ENCODE data around the gene ITSN2. TPM values are rescaled to one million over a fixed set of nuclear protein-coding genes. Genes with fewer than 3 reads are reported as not detected.

ITSN2 gene
- total and polyA plus RNA-seq, 2 donors (not counting 1 experiment from before 2014, with no cell fraction given) = 23.1 to 43.4 TPM

GRCh38 chr2:24394998-24395397 is 34.7 kb upstream of the ITSN2 start:
- no peak overlapping the region for H3K4me3 ChIP-seq (replicated peaks in 1 of 4; ENCODE audit: control extremely low read depth in 1 of 4, insufficient read depth in 1 of 4, low read depth in 3 of 4, low read length in 4 of 4)
- no peaks in the 10 kb centered on the region for H3K27me3 ChIP-seq (ENCODE audit: control insufficient read depth, insufficient read depth, low read length)
- H3K9ac ChIP-seq (ENCODE audit: insufficient read depth, low read length) = no peak overlapping the region
- H3K27ac ChIP-seq (ENCODE audit: insufficient read depth, low read length) = no peak overlapping the region
- no peak overlapping the region for H3K4me2 ChIP-seq (ENCODE audit: extremely low read depth, insufficient read depth, low read length)
- H3K79me2 ChIP-seq (ENCODE audit: control insufficient read depth, insufficient read depth, low read length) = no peaks in the 10 kb centered on the region
- no peak overlapping the region for H2AFZ ChIP-seq (ENCODE audit: low read length)
- no peak for DNase-seq (ENCODE audit: low read depth in 2 of 2)
- TF ChIP-seq EZH2 (IDR thresholded peaks at IDR 0.05; ENCODE audit: low read length, missing control alignments) (no peak), CTCF (conservative IDR thresholded peaks at IDR 0.05 in 1 of 2, IDR thresholded peaks at IDR 0.05 in 1 of 2; ENCODE audit: low read depth in 1 of 2, low read length in 2 of 2) (no peak)
- no peaks in the 10 kb centered on the region for H3K36me3 ChIP-seq (ENCODE audit: control insufficient read depth, insufficient read depth, low read length)
- no peaks in the 10 kb centered on the region for H3K9me3 ChIP-seq (ENCODE audit: control insufficient read depth, insufficient read depth, low read depth, low read length)
- H3K4me1 ChIP-seq (ENCODE audit: control insufficient read depth, extremely low read depth, insufficient read depth, low read length) = no peaks in the 10 kb centered on the region
- H4K20me1 ChIP-seq (ENCODE audit: control insufficient read depth, extremely low read depth, insufficient read depth, low read length) = no peaks in the 10 kb centered on the region

- H3K9me3 ChIP-seq (ENCODE audit: control insufficient read depth, insufficient read depth, low read depth, low read length) = no peaks in the 10 kb centered on the region
These were observed 32.3 kb upstream of the ITSN2 start for GRCh38 chr2:24392542-24393059.

GRCh38 chr2:24385366-24385765 is 25.0 kb upstream of the ITSN2 start:
- no peak overlapping the region for H3K4me2 ChIP-seq (ENCODE audit: extremely low read depth, insufficient read depth, low read length)
- no peaks in the 10 kb centered on the region for H3K27me3 ChIP-seq (ENCODE audit: control insufficient read depth, insufficient read depth, low read length)
- H3K27ac ChIP-seq (ENCODE audit: insufficient read depth, low read length) = no peak overlapping the region
- H3K36me3 ChIP-seq (ENCODE audit: control insufficient read depth, insufficient read depth, low read length) = no peaks in the 10 kb centered on the region
- DNase-seq (ENCODE audit: low read depth in 2 of 2) = no peak
- no peak overlapping the region for H3K4me3 ChIP-seq (replicated peaks in 1 of 4; ENCODE audit: control extremely low read depth in 1 of 4, insufficient read depth in 1 of 4, low read depth in 3 of 4, low read length in 4 of 4)
- no peaks in the 10 kb centered on the region for H3K79me2 ChIP-seq (ENCODE audit: control insufficient read depth, insufficient read depth, low read length)
- no peak overlapping the region for H3K9ac ChIP-seq (ENCODE audit: insufficient read depth, low read length)
- H2AFZ ChIP-seq (ENCODE audit: low read length) = no peak overlapping the region
- no peaks in the 10 kb centered on the region for H3K9me3 ChIP-seq (ENCODE audit: control insufficient read depth, insufficient read depth, low read depth, low read length)
- TF ChIP-seq CTCF (conservative IDR thresholded peaks at IDR 0.05 in 1 of 2, IDR thresholded peaks at IDR 0.05 in 1 of 2; ENCODE audit: low read depth in 1 of 2, low read length in 2 of 2) (no peak), EZH2 (IDR thresholded peaks at IDR 0.05; ENCODE audit: low read length, missing control alignments) (no peak)
- no peaks in the 10 kb centered on the region for H3K4me1 ChIP-seq (ENCODE audit: control insufficient read depth, extremely low read depth, insufficient read depth, low read length)
- no peaks in the 10 kb centered on the region for H4K20me1 ChIP-seq (ENCODE audit: control insufficient read depth, extremely low read depth, insufficient read depth, low read length)

More at GRCh38 chr2:24392542-24393059, 32.3 kb upstream of the ITSN2 start:
- Histone ChIP-seq H3K4me1 (ENCODE audit: control insufficient read depth, extremely low read depth, insufficient read depth, low read length) (no peaks in the 10 kb centered on the region), H3K27ac (ENCODE audit: insufficient read depth, low read length) (no peak overlapping the region), H4K20me1 (ENCODE audit: control insufficient read depth, extremely low read depth, insufficient read depth, low read length) (no peaks in the 10 kb centered on the region), H3K4me3 (replicated peaks in 1 of 4; ENCODE audit: control extremely low read depth in 1 of 4, insufficient read depth in 1 of 4, low read depth in 3 of 4, low read length in 4 of 4) (no peak overlapping the region), H2AFZ (ENCODE audit: low read length) (no peak overlapping the region), H3K79me2 (ENCODE audit: control insufficient read depth, insufficient read depth, low read length) (no peaks in the 10 kb centered on the region), H3K27me3 (ENCODE audit: control insufficient read depth, insufficient read depth, low read length) (no peaks in the 10 kb centered on the region), H3K4me2 (ENCODE audit: extremely low read depth, insufficient read depth, low read length) (no peak overlapping the region), H3K36me3 (ENCODE audit: control insufficient read depth, insufficient read depth, low read length) (no peaks in the 10 kb centered on the region), H3K9ac (ENCODE audit: insufficient read depth, low read length) (no peak overlapping the region)
- DNase-seq (ENCODE audit: low read depth in 2 of 2) = no peak
- no peak for TF ChIP-seq CTCF (conservative IDR thresholded peaks at IDR 0.05 in 1 of 2, IDR thresholded peaks at IDR 0.05 in 1 of 2; ENCODE audit: low read depth in 1 of 2, low read length in 2 of 2)
- TF ChIP-seq EZH2 (IDR thresholded peaks at IDR 0.05; ENCODE audit: low read length, missing control alignments) = no peak
